Testis (tissue), 3 donors: Measurements from ENCODE around the gene CCDC13. TPM values are rescaled to one million over a fixed set of nuclear protein-coding genes. Genes with fewer than 3 reads are reported as not detected.

Experiments used
- DNase-seq: peaks from one replicate; pipeline ENCODE4 v3.0.0-alpha.2; 2019
- H3K27ac ChIP-seq, 2 donors: fragments of 200-600 bp; sonication (generic); one replicate each; pipeline ENCODE4 v1.5.1; 2019
- H3K27me3 ChIP-seq: fragments of 200-600 bp; sonication (generic); one replicate; pipeline ENCODE4 v1.5.1; 2019
- H3K36me3 ChIP-seq: fragments of 200-600 bp; sonication (generic); one replicate; pipeline ENCODE4 v1.5.1; 2017; ENCODE audit warnings: low read depth; ENCODE audit errors: missing control alignments
- H3K4me1 ChIP-seq: fragments of 200-600 bp; sonication (generic); one replicate; pipeline ENCODE4 v1.5.1; 2019
- H3K4me3 ChIP-seq, 2 donors: fragments of 200-600 bp; sonication (generic); one replicate each; pipeline ENCODE4 v1.5.1; 2017 to 2019
- H3K9me3 ChIP-seq: fragments of 200-600 bp; sonication (generic); one replicate; pipeline ENCODE4 v1.5.1; 2017
- CTCF ChIP-seq, 3 experiments: fragments of 450-650 bp in 2 of 3; fragments of 200-600 bp in 1 of 3; sonication (generic) in 1 of 3; IDR thresholded peaks; one replicate each; pipeline ENCODE4 v1.5.1; 2016 to 2019; ENCODE audit warnings: antibody characterized with exemption in 3 of 3, mild to moderate bottlenecking in 2 of 3, moderate library complexity in 1 of 3
- POLR2A ChIP-seq: fragments of 450-650 bp; IDR thresholded peaks from one replicate; pipeline ENCODE4 v1.6.1; 2017; ENCODE audit warnings: antibody characterized with exemption, mild to moderate bottlenecking, moderate library complexity
- WGBS, 2 donors: methylation state at CpG; one replicate each; pipeline ENCODE4 v1.1.5; 2018; 5-methylcytosine and 5-hydroxymethylcytosine counted together
- intact Hi-C: fragments of 100-400 bp; cut with DNase I; formaldehyde crosslinking; loops from one replicate; pipeline ENCODE4 v1.15.1; 2023; ENCODE audit warnings: low total_unique reads
- polyA plus RNA-seq: library from polyadenylated mRNA; stranded (reverse); fragments of 350-450 nt; fragmentation: Illumina TruSeq; extraction: RNeasy Lipid Tissue Mini Kit (QIAGEN cat#74804); gene quantifications from one replicate; pipeline ENCODE4 v1.2.3, GENCODE V29; 2014; ENCODE audit warnings: low read depth, low replicate concordance; ENCODE audit not compliant: insufficient read depth
- total RNA-seq, 2 donors: library from RNA; depleted of rRNA; stranded (reverse); fragments of >200 nt; gene quantifications; one replicate each; pipeline ENCODE4 v1.2.3, GENCODE V29; 2016

Gene CCDC13
- total and polyA plus RNA-seq, 3 donors from 2014 or later, result 6.5 to 23.0 (median 12.5) TPM

DNA sequence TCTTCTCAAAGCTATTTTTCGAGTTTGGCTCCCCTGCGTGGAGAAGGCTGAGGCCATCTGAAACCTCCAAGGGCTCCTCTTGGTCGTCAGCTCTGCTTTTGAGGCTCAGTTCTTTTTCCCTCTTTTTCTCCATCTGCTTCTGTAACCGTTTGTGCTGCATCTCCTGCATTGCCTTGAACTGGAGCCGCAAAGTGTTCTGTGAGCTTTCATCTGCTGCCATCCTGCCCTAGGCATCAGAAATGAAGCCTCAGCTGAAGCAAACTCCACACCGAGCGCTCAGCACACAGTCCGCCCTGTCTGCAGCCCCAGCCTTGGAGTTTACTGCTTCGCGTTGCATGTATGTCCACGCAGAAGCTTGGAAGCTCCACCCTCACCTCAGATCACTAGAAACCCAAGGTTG is 14.9 kb downstream of the CCDC13 start:
- no peak for TF ChIP-seq CTCF (IDR thresholded peaks at IDR 0.05)
- TF ChIP-seq POLR2A, result no peak
- H3K4me1 ChIP-seq, result no peaks in the 10 kb centered on the region
- no peak overlapping the region for H3K4me3 ChIP-seq
- no peak overlapping the region for H3K27ac ChIP-seq
- DNase-seq, result no peak
- H3K36me3 ChIP-seq, result no peaks in the 10 kb centered on the region
- 80 to 85% methylated on average over 11 of the region's 11 CpGs for WGBS, 2 donors
- intact Hi-C loops, result no loop called here
- H3K9me3 ChIP-seq, result no peaks in the 10 kb centered on the region
- H3K27me3 ChIP-seq, result no peaks in the 10 kb centered on the region

DNA sequence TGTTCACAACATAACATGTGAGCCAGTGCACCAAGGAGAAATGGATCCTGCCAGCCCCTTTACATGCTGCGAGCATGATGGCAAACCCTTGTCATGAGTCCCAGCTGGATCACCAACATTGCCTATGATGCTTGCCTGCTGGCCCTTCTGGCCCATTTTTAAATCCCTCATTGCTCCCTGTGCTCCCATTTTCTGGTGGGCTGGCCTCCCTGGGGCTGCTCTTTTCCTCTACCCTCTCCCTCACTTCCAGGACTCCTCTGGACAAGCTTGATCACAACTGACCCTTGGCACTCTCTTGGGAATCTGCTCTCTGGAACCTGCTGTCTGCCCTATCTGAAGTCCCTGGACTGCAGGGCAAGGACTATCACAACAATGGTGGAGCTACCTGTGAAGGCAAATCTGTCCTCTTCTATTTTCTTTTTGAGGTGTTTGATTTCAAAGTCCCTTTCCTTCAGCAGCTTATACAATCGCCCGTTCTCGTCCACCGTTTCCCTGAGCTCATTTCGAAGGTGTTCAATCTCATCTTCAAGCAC is 16.3 kb downstream of the CCDC13 start:
- no peaks in the 10 kb centered on the region for H3K9me3 ChIP-seq
- H3K4me1 ChIP-seq, result no peaks in the 10 kb centered on the region
- no peaks in the 10 kb centered on the region for H3K27me3 ChIP-seq
- no peak overlapping the region for H3K4me3 ChIP-seq
- WGBS, 2 donors, result 94 to 95% methylated on average over 6 of the region's 6 CpGs
- no peak overlapping the region for H3K27ac ChIP-seq
- TF ChIP-seq CTCF (IDR thresholded peaks at IDR 0.05) (no peak), POLR2A (no peak)
- DNase-seq, result no peak
- intact Hi-C loops, result no loop called here
- H3K36me3 ChIP-seq, result no peaks in the 10 kb centered on the region

- WGBS, 2 donors, result 81 to 83% methylated on average over 5 of the region's 5 CpGs
- Histone ChIP-seq H3K36me3 (no peaks in the 10 kb centered on the region), H3K4me3 (no peak overlapping the region), H3K9me3 (no peaks in the 10 kb centered on the region), H3K27ac (no peak overlapping the region), H3K4me1 (no peaks in the 10 kb centered on the region), H3K27me3 (no peaks in the 10 kb centered on the region)
- DNase-seq, result peak; percentile 43
- intact Hi-C loops, result no loop called here
- TF ChIP-seq POLR2A, result no peak
- peak in 1 of 3 experiments; percentile 25 for TF ChIP-seq CTCF (IDR thresholded peaks at IDR 0.05)
Observed at GRCh38 chr3:42755681-42756578, 17.1 kb downstream of the CCDC13 start.

GRCh38 chr3:42753757-42754156 is 19.3 kb downstream of the CCDC13 start:
- intact Hi-C loops, result no loop called here
- Histone ChIP-seq H3K4me3 (no peak overlapping the region), H3K27ac (no peak overlapping the region), H3K4me1 (no peaks in the 10 kb centered on the region), H3K36me3 (no peaks in the 10 kb centered on the region), H3K9me3 (no peaks in the 10 kb centered on the region), H3K27me3 (no peaks in the 10 kb centered on the region)
- 89 to 90% methylated on average over 3 of the region's 3 CpGs for WGBS, 2 donors
- DNase-seq, result no peak
- no peak for TF ChIP-seq CTCF (IDR thresholded peaks at IDR 0.05)
- TF ChIP-seq POLR2A, result no peak
